ENCODE measurements around the gene AZI2. TPM values are rescaled to one million over a fixed set of nuclear protein-coding genes. Genes with fewer than 3 reads are reported as not detected.

The AZI2 gene
- total and polyA plus RNA-seq, 4 donors: 17.1 to 30.4 (median 22.2) TPM

GRCh38 chr3:28386049-28386448, 37.4 kb upstream of the AZI2 start:
- WGBS: 94% methylated on average over 5 of the region's 5 CpGs
- no peaks in the 10 kb centered on the region for H3K27me3 ChIP-seq (ENCODE audit: control insufficient read depth in 4 of 4, insufficient read depth in 4 of 4, low read length in 3 of 4)

GRCh38 chr3:28376424-28376823, 27.8 kb upstream of the AZI2 start:
- Histone ChIP-seq H3K4me3 (ENCODE audit: low read depth in 1 of 3, low read length in 3 of 3) (no peak overlapping the region), H3K27me3 (ENCODE audit: control insufficient read depth in 4 of 4, insufficient read depth in 4 of 4, low read length in 3 of 4) (no peaks in the 10 kb centered on the region), H3K36me3 (ENCODE audit: control insufficient read depth in 4 of 4, insufficient read depth in 3 of 4, low read depth in 1 of 4, low read length in 3 of 4) (no peaks in the 10 kb centered on the region), H3K9ac (ENCODE audit: low read depth in 1 of 2, low read length in 2 of 2) (no peak overlapping the region), H3K27ac (ENCODE audit: low read depth in 1 of 2, low read length in 2 of 2) (no peak overlapping the region), H3K9me3 (ENCODE audit: control insufficient read depth in 4 of 4, low read length in 3 of 4) (no peaks in the 10 kb centered on the region), H3K4me1 (ENCODE audit: control insufficient read depth in 4 of 4, insufficient read depth in 4 of 4, low read length in 3 of 4) (no peaks in the 10 kb centered on the region)
- WGBS: 85% methylated on average over 4 of the region's 4 CpGs
- DNase-seq (ENCODE audit: low spot score): no peak
- TF ChIP-seq RXRA (IDR thresholded peaks at IDR 0.05) (no peak), NR2F2 (IDR thresholded peaks at IDR 0.05) (no peak), FOXA1 (IDR thresholded peaks at IDR 0.05) (no peak), EGR1 (IDR thresholded peaks at IDR 0.05; ENCODE audit: low read depth in 2 of 2) (no peak), CTCF (IDR thresholded peaks at IDR 0.05; ENCODE audit: low read depth, low read length, missing input control) (no peak), ATF3 (IDR thresholded peaks at IDR 0.05) (no peak), YY1 (IDR thresholded peaks at IDR 0.05) (no peak), HNF4G (IDR thresholded peaks at IDR 0.05) (no peak), TAF1 (conservative IDR thresholded peaks at IDR 0.05) (no peak), REST (IDR thresholded peaks at IDR 0.05) (no peak), HNF4A (conservative IDR thresholded peaks at IDR 0.05) (no peak), ZBTB33 (IDR thresholded peaks at IDR 0.05) (no peak), GABPA (IDR thresholded peaks at IDR 0.05 in 1 of 2, conservative IDR thresholded peaks at IDR 0.05 in 1 of 2) (no peak), JUND (IDR thresholded peaks at IDR 0.05) (no peak)
- TF ChIP-seq, protein P1, sequence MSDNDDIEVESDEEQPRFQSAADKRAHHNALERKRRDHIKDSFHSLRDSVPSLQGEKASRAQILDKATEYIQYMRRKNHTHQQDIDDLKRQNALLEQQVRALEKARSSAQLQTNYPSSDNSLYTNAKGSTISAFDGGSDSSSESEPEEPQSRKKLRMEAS (IDR thresholded peaks at IDR 0.05): no peak

More at GRCh38 chr3:28386049-28386448, 37.4 kb upstream of the AZI2 start:
- H3K9ac ChIP-seq (ENCODE audit: low read depth in 1 of 2, low read length in 2 of 2): no peak overlapping the region
- peaks cover 0 to 4% (median 0%) of the 10 kb centered on the region in 4 donors for H3K9me3 ChIP-seq (ENCODE audit: control insufficient read depth in 4 of 4, low read length in 3 of 4)
- H3K36me3 ChIP-seq (ENCODE audit: control insufficient read depth in 4 of 4, insufficient read depth in 3 of 4, low read depth in 1 of 4, low read length in 3 of 4): no peaks in the 10 kb centered on the region
- TF ChIP-seq REST (IDR thresholded peaks at IDR 0.05) (no peak), SP1 (IDR thresholded peaks at IDR 0.05) (no peak), FOXA2 (IDR thresholded peaks at IDR 0.05) (no peak), ATF3 (IDR thresholded peaks at IDR 0.05) (no peak), RAD21 (IDR thresholded peaks at IDR 0.05) (no peak)
- no peaks in the 10 kb centered on the region for H3K4me1 ChIP-seq (ENCODE audit: control insufficient read depth in 4 of 4, insufficient read depth in 4 of 4, low read length in 3 of 4)
- DNase-seq (ENCODE audit: low spot score): no peak
- no peak overlapping the region for H3K27ac ChIP-seq (ENCODE audit: low read depth in 1 of 2, low read length in 2 of 2)
- H3K4me3 ChIP-seq (ENCODE audit: low read depth in 1 of 3, low read length in 3 of 3): no peak overlapping the region
